ENCODE measurements around the gene FOXP2.
"Not testable (repeated sequence)": the region's sequence is repeated elsewhere in the genome, so short reads cannot be mapped to it uniquely, and the experiment has no call there.

FOXP2 gene

GRCh38 chr7:114598946-114599345 lies 184.3 kb downstream of the FOXP2 start:
- no peak for DNase-seq

- no peak for DNase-seq
Observed at GRCh38 chr7:114606100-114606499, 191.5 kb downstream of the FOXP2 start.

- not testable (repeated sequence) for DNase-seq
Observed at GRCh38 chr7:114608822-114609221, 194.2 kb downstream of the FOXP2 start.

- DNase-seq: no peak
Observed at GRCh38 chr7:114620208-114620607, 205.6 kb downstream of the FOXP2 start.

- no peak for DNase-seq
Observed at GRCh38 chr7:114622221-114622620, 207.6 kb downstream of the FOXP2 start.

- DNase-seq: no peak
Observed at GRCh38 chr7:114623146-114623545, 208.5 kb downstream of the FOXP2 start.

GRCh38 chr7:114627231-114627630 lies 212.6 kb downstream of the FOXP2 start:
- DNase-seq: no peak

- no peak for DNase-seq
Observed at GRCh38 chr7:114628362-114628761, 213.7 kb downstream of the FOXP2 start.

GRCh38 chr7:114629762-114630161 lies 215.1 kb downstream of the FOXP2 start:
- DNase-seq: no peak

GRCh38 chr7:114630201-114630990 lies 215.8 kb downstream of the FOXP2 start:
- DNase-seq: no peak

- no peak for DNase-seq
Observed at GRCh38 chr7:114631249-114631822, 216.7 kb downstream of the FOXP2 start.

- no peak for DNase-seq
Observed at GRCh38 chr7:114639451-114639850, 224.8 kb downstream of the FOXP2 start.

- DNase-seq: no peak
Observed at GRCh38 chr7:114644455-114644854, 229.8 kb downstream of the FOXP2 start.

GRCh38 chr7:114645451-114645850 lies 230.8 kb downstream of the FOXP2 start:
- DNase-seq: no peak

GRCh38 chr7:114647518-114647917 lies 232.9 kb downstream of the FOXP2 start:
- DNase-seq: peak; percentile 3

- DNase-seq: no peak
Observed at GRCh38 chr7:114648117-114648516, 233.5 kb downstream of the FOXP2 start.

GRCh38 chr7:114648680-114649079 lies 234.1 kb downstream of the FOXP2 start:
- DNase-seq: no peak

GRCh38 chr7:114649689-114650088 lies 235.1 kb downstream of the FOXP2 start:
- no peak for DNase-seq

GRCh38 chr7:114650491-114650890 lies 235.9 kb downstream of the FOXP2 start:
- DNase-seq: no peak

GRCh38 chr7:114652041-114652440 lies 237.4 kb downstream of the FOXP2 start:
- no peak for DNase-seq

- no peak for DNase-seq
Observed at GRCh38 chr7:114653364-114654088, 238.9 kb downstream of the FOXP2 start.

GRCh38 chr7:114656466-114656865 lies 241.9 kb downstream of the FOXP2 start:
- no peak for DNase-seq

GRCh38 chr7:114657279-114657678 lies 242.7 kb downstream of the FOXP2 start:
- no peak for DNase-seq

GRCh38 chr7:114658216-114658615 lies 243.6 kb downstream of the FOXP2 start:
- no peak for DNase-seq
